Gastrocnemius medialis (tissue), 4 donors: Measurements from ENCODE around the gene ERCC1. TPM values are rescaled to one million over a fixed set of nuclear protein-coding genes. Genes with fewer than 3 reads are reported as not detected.
"Not testable (repeated sequence)": the region's sequence is repeated elsewhere in the genome, so short reads cannot be mapped to it uniquely, and the experiment has no call there.

Experiments used
- ATAC-seq, 2 donors: fragments of 150-250 bp; one replicate each; pipeline ENCODE4 v1.9.1; 2016
- DNase-seq, 2 donors: peaks; one replicate each; pipeline ENCODE4 v3.0.0-alpha.2; 2019
- H3K27ac ChIP-seq, 4 donors: fragments of 200-600 bp; sonication (generic); 1 replicate in 1 of 4; 2 replicates in 3 of 4; pipeline ENCODE4 v1.5.1; 2016 to 2018; ENCODE audit warnings: mild to moderate bottlenecking in 2 of 4, moderate library complexity in 1 of 4
- H3K27me3 ChIP-seq, 3 donors: fragments of 200-600 bp; sonication (generic) in 2 of 3; 1 replicate in 1 of 3; 2 replicates in 2 of 3; pipeline versions ENCODE4 v1.5.1 to v1.6.0; 2016 to 2019; ENCODE audit warnings: mild to moderate bottlenecking in 1 of 3, moderate library complexity in 1 of 3
- H3K36me3 ChIP-seq, 2 donors: fragments of 200-600 bp; sonication (generic) in 1 of 2; one replicate each; pipeline ENCODE4 v1.5.1; 2017 to 2018
- H3K4me1 ChIP-seq, 2 donors: fragments of 200-600 bp; sonication (generic) in 1 of 2; one replicate each; pipeline ENCODE4 v1.5.1; 2016 to 2017; ENCODE audit warnings: mild to moderate bottlenecking in 2 of 2
- H3K4me3 ChIP-seq, 4 donors: fragments of 200-600 bp; sonication (generic) in 3 of 4; 1 replicate in 1 of 4; 2 replicates in 3 of 4; pipeline ENCODE4 v1.5.1; 2016 to 2019; ENCODE audit warnings: mild to moderate bottlenecking in 2 of 4
- H3K9me3 ChIP-seq, 3 donors: fragments of 200-600 bp; sonication (generic) in 2 of 3; 1 replicate in 1 of 3; 2 replicates in 2 of 3; pipeline ENCODE4 v1.5.1; 2016 to 2019
- CTCF ChIP-seq, 5 experiments: fragments of 450-650 bp in 3 of 5; fragments of 200-600 bp in 2 of 5; sonication (generic) in 2 of 5; IDR thresholded peaks in 4 of 5; conservative IDR thresholded peaks in 1 of 5; 1 replicate in 4 of 5; 2 replicates in 1 of 5; pipeline ENCODE4 v1.5.1; 2016 to 2019; ENCODE audit warnings: antibody characterized with exemption in 5 of 5, mild to moderate bottlenecking in 3 of 5, moderate library complexity in 3 of 5
- POLR2A ChIP-seq, 2 donors: fragments of 450-650 bp; IDR thresholded peaks; one replicate each; pipeline ENCODE4 v1.6.1; 2017; ENCODE audit warnings: antibody characterized with exemption in 2 of 2, mild to moderate bottlenecking in 2 of 2, moderate library complexity in 2 of 2
- in situ Hi-C, 4 donors: fragments of 200-750 bp; cut with MboI; loops; one replicate each; pipeline versions ENCODE4 v1.15.0 to v1.8.0; 2017; ENCODE audit warnings: low sequenced_read_pairs in 4 of 4
- intact Hi-C: fragments of 100-400 bp; cut with DNase I; formaldehyde crosslinking; loops from one replicate; pipeline ENCODE4 v1.15.1; 2023; ENCODE audit warnings: low total_unique reads
- total RNA-seq, 4 donors: library from RNA; depleted of rRNA; stranded (reverse); fragments of >200 nt; gene quantifications; one replicate each; pipeline versions ENCODE4 v1.1.0 to v1.2.3, GENCODE V29; 2016

Gene ERCC1
- total RNA-seq, 4 donors from 2014 or later, result 92.1 to 185 (median 103) TPM

GRCh38 chr19:45417151-45417550 lies 6.6 kb downstream of the ERCC1 start:
- no peak overlapping the region for H3K4me3 ChIP-seq
- TF ChIP-seq CTCF (IDR thresholded peaks at IDR 0.05 in 4 of 5, conservative IDR thresholded peaks at IDR 0.05 in 1 of 5), result no peak
- TF ChIP-seq POLR2A (IDR thresholded peaks at IDR 0.05), result no peak
- DNase-seq, result no peak
- intact Hi-C loops (no loop called here), in situ Hi-C loops (no loop called here)
- no peak for ATAC-seq
- peaks cover 0 to 68% of the 10 kb centered on the region in 2 donors for H3K36me3 ChIP-seq
- H3K27me3 ChIP-seq, result no peaks in the 10 kb centered on the region
- H3K9me3 ChIP-seq, result no peaks in the 10 kb centered on the region
- no peak overlapping the region for H3K27ac ChIP-seq
- no peaks in the 10 kb centered on the region for H3K4me1 ChIP-seq

GRCh38 chr19:45414468-45414867 lies 9.2 kb downstream of the ERCC1 start:
- DNase-seq (no peak), ATAC-seq (no peak)
- Histone ChIP-seq H3K27ac (no peak overlapping the region), H3K9me3 (no peaks in the 10 kb centered on the region), H3K4me3 (no peak overlapping the region), H3K27me3 (no peaks in the 10 kb centered on the region), H3K4me1 (no peaks in the 10 kb centered on the region), H3K36me3 (peaks cover 0 to 73% of the 10 kb centered on the region in 2 donors)
- intact Hi-C loops, result no loop called here
- TF ChIP-seq CTCF (IDR thresholded peaks at IDR 0.05 in 4 of 5, conservative IDR thresholded peaks at IDR 0.05 in 1 of 5) (no peak), POLR2A (IDR thresholded peaks at IDR 0.05) (no peak)
- in situ Hi-C loops, result no loop called here

GRCh38 chr19:45413497-45413896 lies 10.2 kb downstream of the ERCC1 start:
- H3K4me3 ChIP-seq, result no peak overlapping the region
- H3K27ac ChIP-seq, result no peak overlapping the region
- no peaks in the 10 kb centered on the region for H3K9me3 ChIP-seq
- peaks cover 0 to 68% of the 10 kb centered on the region in 2 donors for H3K36me3 ChIP-seq
- no peaks in the 10 kb centered on the region for H3K4me1 ChIP-seq
- no peak for ATAC-seq
- intact Hi-C loops (no loop called here), in situ Hi-C loops (no loop called here)
- DNase-seq, result no peak
- TF ChIP-seq CTCF (IDR thresholded peaks at IDR 0.05 in 4 of 5, conservative IDR thresholded peaks at IDR 0.05 in 1 of 5) (no peak), POLR2A (IDR thresholded peaks at IDR 0.05) (no peak)
- no peaks in the 10 kb centered on the region for H3K27me3 ChIP-seq

GRCh38 chr19:45410330-45410729 lies 13.4 kb downstream of the ERCC1 start:
- DNase-seq, H3K27ac ChIP-seq, intact Hi-C loops, in situ Hi-C loops, H3K4me3 ChIP-seq, ATAC-seq, H3K9me3 ChIP-seq, H3K27me3 ChIP-seq: not testable (repeated sequence)
- Histone ChIP-seq H3K36me3 (peaks cover 0 to 38% of the 10 kb centered on the region in 2 donors), H3K4me1 (peaks cover 13 to 15% of the 10 kb centered on the region in 2 donors)

- intact Hi-C loops, result loop anchor here (5.0 kb wide), 1 partner anchor 82 kb away; no protein-coding TSS in a partner anchor
- H3K27me3 ChIP-seq, result peaks cover 3 to 4% (median 4%) of the 10 kb centered on the region in 3 donors
- ATAC-seq, result no peak
- in situ Hi-C loops, result no loop called here
- DNase-seq, result no peak
- H3K4me3 ChIP-seq, result no peak overlapping the region
- no peaks in the 10 kb centered on the region for H3K9me3 ChIP-seq
- no peak overlapping the region for H3K27ac ChIP-seq
- H3K4me1 ChIP-seq, result peaks cover 19 to 22% of the 10 kb centered on the region in 2 donors
- TF ChIP-seq POLR2A (IDR thresholded peaks at IDR 0.05) (no peak), CTCF (IDR thresholded peaks at IDR 0.05 in 4 of 5, conservative IDR thresholded peaks at IDR 0.05 in 1 of 5) (no peak)
- H3K36me3 ChIP-seq, result peaks cover 0 to 33% of the 10 kb centered on the region in 2 donors
Observed at GRCh38 chr19:45409557-45409920, 14.2 kb downstream of the ERCC1 start.
